AG04450 (cell line): Measurements from ENCODE around the gene TBC1D26. TPM values are rescaled to one million over a fixed set of nuclear protein-coding genes. Genes with fewer than 3 reads are reported as not detected.
"Not testable (repeated sequence)": the region's sequence is repeated elsewhere in the genome, so short reads cannot be mapped to it uniquely, and the experiment has no call there.

Source experiments
- CTCF ChIA-PET: fragments of 300-600, 350-600 bp; formaldehyde crosslinking; extraction: SDS; loops from one replicate; lab custom pipeline; 2022; ENCODE audit warnings: antibody characterized with exemption, inconsistent platforms; lab: Charles Lee
- POLR2A ChIA-PET: fragments of 350-600 bp; formaldehyde crosslinking; extraction: SDS; loops from one replicate; lab custom pipeline; 2021; ENCODE audit warnings: antibody characterized with exemption, inconsistent platforms; lab: Yijun Ruan, JAX
- DNase-seq: peaks from one replicate; pipeline ENCODE4 v3.0.0-alpha.2; 2011; ENCODE audit warnings: low read depth, low spot score
- H3K27ac ChIP-seq: one replicate; pipeline ENCODE4 v1.5.1; 2012; ENCODE audit warnings: low read depth, low read length, control low read depth
- H3K27me3 ChIP-seq: one replicate; pipeline ENCODE4 v1.6.0; 2012; ENCODE audit warnings: low read length; ENCODE audit not compliant: control insufficient read depth, insufficient read depth
- H3K4me3 ChIP-seq: 2 replicates; pipeline ENCODE4 v1.5.1; 2011; ENCODE audit warnings: mild to moderate bottlenecking, low read depth, low read length, control low read depth
- H3K9me3 ChIP-seq: 2 replicates; pipeline ENCODE4 v1.5.1; 2012; ENCODE audit warnings: low read length; ENCODE audit not compliant: control insufficient read depth, insufficient read depth
- polyA plus RNA-seq: library from polyadenylated mRNA; depleted of rRNA; stranded (reverse); fragments of >200 nt; gene quantifications from 2 replicates; pipeline ENCODE4 v1.2.3, GENCODE V29; 2011
- TF ChIP-seq, protein P1 (sequence below): IDR thresholded peaks from 2 replicates; pipeline ENCODE4 v1.5.1; 2011; ENCODE audit warnings: low read depth, low read length, control low read depth, inconsistent platforms

TBC1D26 gene
- polyA plus RNA-seq, 1 experiment, result 0.26 TPM

DNA sequence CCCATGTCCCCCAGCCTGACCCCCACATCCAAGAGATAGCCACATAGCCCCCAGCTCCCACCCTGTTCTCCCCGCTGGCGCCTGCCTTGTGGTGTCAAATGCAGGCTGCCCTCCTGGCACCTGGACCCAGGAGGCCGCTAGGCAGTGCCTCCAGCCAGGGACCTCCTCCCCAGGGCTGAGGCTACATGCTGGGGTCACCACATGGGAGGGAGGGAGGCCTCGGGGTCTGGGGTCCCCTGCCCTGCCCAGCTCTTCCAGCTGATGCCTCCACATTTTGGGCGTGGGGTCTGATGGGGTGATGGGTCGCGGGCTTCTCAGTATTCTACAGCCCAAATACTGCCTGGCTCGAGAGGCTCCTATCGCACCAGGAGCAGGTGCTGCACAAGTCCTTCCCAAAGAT, 9.5 kb downstream of the TBC1D26 start:
- H3K9me3 ChIP-seq, result peaks cover 12% of the 10 kb centered on the region
- no peak overlapping the region for H3K27ac ChIP-seq
- TF ChIP-seq, protein P1, sequence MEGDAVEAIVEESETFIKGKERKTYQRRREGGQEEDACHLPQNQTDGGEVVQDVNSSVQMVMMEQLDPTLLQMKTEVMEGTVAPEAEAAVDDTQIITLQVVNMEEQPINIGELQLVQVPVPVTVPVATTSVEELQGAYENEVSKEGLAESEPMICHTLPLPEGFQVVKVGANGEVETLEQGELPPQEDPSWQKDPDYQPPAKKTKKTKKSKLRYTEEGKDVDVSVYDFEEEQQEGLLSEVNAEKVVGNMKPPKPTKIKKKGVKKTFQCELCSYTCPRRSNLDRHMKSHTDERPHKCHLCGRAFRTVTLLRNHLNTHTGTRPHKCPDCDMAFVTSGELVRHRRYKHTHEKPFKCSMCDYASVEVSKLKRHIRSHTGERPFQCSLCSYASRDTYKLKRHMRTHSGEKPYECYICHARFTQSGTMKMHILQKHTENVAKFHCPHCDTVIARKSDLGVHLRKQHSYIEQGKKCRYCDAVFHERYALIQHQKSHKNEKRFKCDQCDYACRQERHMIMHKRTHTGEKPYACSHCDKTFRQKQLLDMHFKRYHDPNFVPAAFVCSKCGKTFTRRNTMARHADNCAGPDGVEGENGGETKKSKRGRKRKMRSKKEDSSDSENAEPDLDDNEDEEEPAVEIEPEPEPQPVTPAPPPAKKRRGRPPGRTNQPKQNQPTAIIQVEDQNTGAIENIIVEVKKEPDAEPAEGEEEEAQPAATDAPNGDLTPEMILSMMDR, result no peak
- peaks cover 9% of the 10 kb centered on the region for H3K27me3 ChIP-seq
- CTCF ChIA-PET, result no interaction called here
- POLR2A ChIA-PET, result no interaction called here
- H3K4me3 ChIP-seq, result no peak overlapping the region
- DNase-seq, result no peak

DNA sequence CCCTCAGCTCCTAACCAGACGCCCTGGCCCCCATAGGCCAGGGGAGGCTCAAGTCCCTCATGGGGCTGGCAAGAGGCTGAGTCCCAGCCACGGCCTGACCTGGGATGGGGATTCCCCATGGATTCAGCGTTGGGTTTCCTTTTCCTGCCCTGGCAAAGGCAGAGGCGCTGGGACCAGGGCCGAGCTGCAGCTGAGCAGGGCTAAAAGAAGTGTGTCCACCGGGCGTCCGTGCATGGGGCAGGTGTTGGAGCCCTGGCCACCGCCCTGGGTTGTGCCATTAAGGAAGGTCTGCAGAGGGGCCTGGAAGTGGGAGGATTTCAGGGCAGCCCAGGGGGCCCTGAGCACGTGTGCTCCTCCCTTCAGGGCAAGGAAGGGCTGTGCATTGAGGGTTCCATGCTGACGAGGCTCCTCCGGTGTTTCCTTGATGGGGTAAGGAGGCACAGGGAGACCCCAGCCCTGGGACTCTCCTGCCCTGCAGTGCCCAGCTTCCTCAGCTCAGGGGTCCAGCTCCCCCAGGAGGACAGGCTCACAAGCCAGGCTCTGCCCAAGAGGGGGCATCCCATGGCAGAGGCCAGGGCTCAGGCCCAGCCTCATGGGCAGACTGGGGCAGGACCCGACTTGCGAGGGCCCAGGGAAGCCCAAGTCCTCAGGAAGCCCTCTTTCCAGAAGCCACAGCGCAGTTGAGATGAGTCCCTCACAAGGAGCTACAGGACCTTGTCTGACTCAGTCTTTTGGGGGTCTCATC, 10.1 kb downstream of the TBC1D26 start:
- Histone ChIP-seq H3K27me3 (peaks cover 15% of the 10 kb centered on the region), H3K4me3 (no peak overlapping the region), H3K9me3 (peaks cover 16% of the 10 kb centered on the region), H3K27ac (no peak overlapping the region)
- no peak for DNase-seq
- ChIA-PET CTCF (no interaction called here), POLR2A (no interaction called here)
- TF ChIP-seq, protein P1, result no peak

DNA sequence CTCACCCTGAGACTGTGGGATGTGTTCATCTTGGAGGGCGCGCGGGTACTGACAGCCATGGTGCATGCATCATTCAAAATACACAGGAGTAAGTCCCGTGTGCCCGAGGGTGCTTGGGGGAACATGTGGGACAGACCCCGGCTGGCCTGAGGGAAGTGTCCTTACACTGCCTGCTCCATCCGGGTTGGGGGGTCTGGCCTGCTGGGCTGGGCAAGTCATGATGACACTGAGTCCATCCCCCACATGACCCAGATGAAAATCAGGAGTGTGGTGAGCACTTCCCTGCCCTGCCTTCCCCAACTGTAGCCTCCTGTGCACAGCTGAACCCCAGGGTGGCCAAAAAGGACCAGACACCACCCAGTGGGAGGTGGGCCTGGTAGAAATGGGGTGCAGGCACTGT, 10.8 kb downstream of the TBC1D26 start:
- DNase-seq, result no peak
- H3K9me3 ChIP-seq, result peaks cover 17% of the 10 kb centered on the region
- H3K4me3 ChIP-seq, result no peak overlapping the region
- H3K27me3 ChIP-seq, result peaks cover 16% of the 10 kb centered on the region
- ChIA-PET POLR2A (no interaction called here), CTCF (no interaction called here)
- TF ChIP-seq, protein P1, result no peak
- no peak overlapping the region for H3K27ac ChIP-seq

DNA sequence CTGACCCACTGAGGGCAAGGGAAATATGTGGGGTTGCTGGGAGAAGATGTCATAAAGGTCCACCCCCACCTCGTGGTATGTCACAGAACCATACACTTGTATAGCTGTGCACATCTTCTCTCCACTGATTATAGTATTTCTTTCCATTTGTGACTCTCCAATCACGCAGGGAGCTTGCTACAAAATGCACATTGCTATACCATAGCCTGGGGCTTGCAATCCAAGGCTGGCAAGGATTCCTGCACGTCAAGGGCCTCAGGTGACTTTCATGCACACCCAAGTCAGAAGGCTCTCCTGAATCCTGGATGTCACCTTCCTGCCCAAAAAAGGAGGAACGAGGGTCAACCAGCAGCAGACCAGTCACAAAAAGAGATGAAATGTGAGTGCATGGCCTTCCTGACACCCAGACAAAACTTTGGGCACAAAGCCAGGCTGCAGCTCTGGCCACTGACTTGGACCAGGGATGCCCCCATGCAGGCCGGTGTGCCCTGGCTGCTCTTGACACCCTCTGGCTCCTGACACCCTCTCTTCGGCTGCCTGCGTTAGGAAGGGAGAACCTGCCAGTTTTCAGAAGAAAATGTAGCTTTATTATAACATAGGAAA, 12.1 kb downstream of the TBC1D26 start:
- Histone ChIP-seq H3K9me3 (peaks cover 17% of the 10 kb centered on the region), H3K4me3 (no peak overlapping the region), H3K27ac (no peak overlapping the region), H3K27me3 (peaks cover 16% of the 10 kb centered on the region)
- DNase-seq, result no peak
- CTCF ChIA-PET, result no interaction called here
- TF ChIP-seq, protein P1, result no peak
- POLR2A ChIA-PET, result no interaction called here

GRCh38 chr17:15744885-15745284, 12.8 kb downstream of the TBC1D26 start:
- DNase-seq, result no peak
- ChIA-PET CTCF (no interaction called here), POLR2A (no interaction called here)
- H3K4me3 ChIP-seq, result no peak overlapping the region
- H3K27me3 ChIP-seq, result peaks cover 16% of the 10 kb centered on the region
- H3K27ac ChIP-seq, result no peak overlapping the region
- H3K9me3 ChIP-seq, result peaks cover 17% of the 10 kb centered on the region
- TF ChIP-seq, protein P1, result no peak

GRCh38 chr17:15749403-15749802, 17.3 kb downstream of the TBC1D26 start:
- H3K4me3 ChIP-seq, POLR2A ChIA-PET, H3K27ac ChIP-seq, CTCF ChIA-PET, DNase-seq, H3K9me3 ChIP-seq: not testable (repeated sequence)
- peaks cover 12% of the 10 kb centered on the region for H3K27me3 ChIP-seq

GRCh38 chr17:15768865-15769533, 36.9 kb downstream of the TBC1D26 start:
- H3K27ac ChIP-seq, POLR2A ChIA-PET, DNase-seq, H3K4me3 ChIP-seq, H3K9me3 ChIP-seq, CTCF ChIA-PET, H3K27me3 ChIP-seq: not testable (repeated sequence)
